Choroid plexus epithelial cell (primary cell): ENCODE data around the gene PMEL.
A peak's percentile ranks its signal among the peaks of the same experiment; 100 is the strongest.

Experiments
- DNase-seq: peaks from one replicate; pipeline ENCODE4 v3.0.0-alpha.2; 2010; ENCODE audit warnings: low read depth
- H3K4me3 ChIP-seq: 2 replicates; pipeline ENCODE4 v1.5.1; 2011; ENCODE audit warnings: low read depth, mild to moderate bottlenecking, control low read depth, low read length, moderate library complexity
- TF ChIP-seq, protein P1 (sequence below): conservative IDR thresholded peaks from 2 replicates; pipeline ENCODE4 v1.5.1; 2011; ENCODE audit warnings: low read depth, mild to moderate bottlenecking, control low read depth, inconsistent platforms, low read length, moderate library complexity

PMEL gene

DNA sequence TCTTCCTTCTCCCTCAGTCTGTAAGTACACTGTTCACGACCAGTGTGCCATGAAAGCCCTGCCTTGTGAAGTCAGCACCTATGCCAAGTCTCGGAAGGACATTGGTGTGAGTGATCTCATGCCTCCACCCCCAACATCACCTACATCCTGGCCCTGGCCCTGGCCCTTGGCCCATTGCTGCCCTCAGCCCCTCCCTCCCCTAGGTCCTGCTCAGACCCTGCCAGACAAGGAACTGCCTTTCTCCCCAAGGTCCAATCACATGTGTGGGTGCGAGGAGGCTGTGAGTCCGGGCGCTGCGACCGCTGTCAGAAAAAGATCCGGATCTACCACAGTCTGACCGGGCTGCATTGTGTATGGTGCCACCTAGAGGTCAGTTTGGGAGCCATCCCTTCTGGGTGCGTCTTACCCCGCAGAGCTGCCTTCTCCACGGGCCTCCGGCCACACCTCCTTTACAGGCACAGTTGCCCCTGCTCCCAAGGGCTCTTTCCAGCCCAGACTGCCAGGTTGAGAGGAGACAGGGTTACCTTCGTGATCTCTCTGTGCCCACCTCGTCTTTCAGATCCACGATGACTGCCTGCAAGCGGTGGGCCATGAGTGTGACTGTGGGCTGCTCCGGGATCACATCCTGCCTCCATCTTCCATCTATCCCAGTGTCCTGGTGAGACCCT is 25.6 kb downstream of the PMEL start:
- DNase-seq = peak; percentile 91
- peak overlapping the region; percentile 28 for H3K4me3 ChIP-seq
- TF ChIP-seq, protein P1, sequence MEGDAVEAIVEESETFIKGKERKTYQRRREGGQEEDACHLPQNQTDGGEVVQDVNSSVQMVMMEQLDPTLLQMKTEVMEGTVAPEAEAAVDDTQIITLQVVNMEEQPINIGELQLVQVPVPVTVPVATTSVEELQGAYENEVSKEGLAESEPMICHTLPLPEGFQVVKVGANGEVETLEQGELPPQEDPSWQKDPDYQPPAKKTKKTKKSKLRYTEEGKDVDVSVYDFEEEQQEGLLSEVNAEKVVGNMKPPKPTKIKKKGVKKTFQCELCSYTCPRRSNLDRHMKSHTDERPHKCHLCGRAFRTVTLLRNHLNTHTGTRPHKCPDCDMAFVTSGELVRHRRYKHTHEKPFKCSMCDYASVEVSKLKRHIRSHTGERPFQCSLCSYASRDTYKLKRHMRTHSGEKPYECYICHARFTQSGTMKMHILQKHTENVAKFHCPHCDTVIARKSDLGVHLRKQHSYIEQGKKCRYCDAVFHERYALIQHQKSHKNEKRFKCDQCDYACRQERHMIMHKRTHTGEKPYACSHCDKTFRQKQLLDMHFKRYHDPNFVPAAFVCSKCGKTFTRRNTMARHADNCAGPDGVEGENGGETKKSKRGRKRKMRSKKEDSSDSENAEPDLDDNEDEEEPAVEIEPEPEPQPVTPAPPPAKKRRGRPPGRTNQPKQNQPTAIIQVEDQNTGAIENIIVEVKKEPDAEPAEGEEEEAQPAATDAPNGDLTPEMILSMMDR = peak; percentile 93

DNA sequence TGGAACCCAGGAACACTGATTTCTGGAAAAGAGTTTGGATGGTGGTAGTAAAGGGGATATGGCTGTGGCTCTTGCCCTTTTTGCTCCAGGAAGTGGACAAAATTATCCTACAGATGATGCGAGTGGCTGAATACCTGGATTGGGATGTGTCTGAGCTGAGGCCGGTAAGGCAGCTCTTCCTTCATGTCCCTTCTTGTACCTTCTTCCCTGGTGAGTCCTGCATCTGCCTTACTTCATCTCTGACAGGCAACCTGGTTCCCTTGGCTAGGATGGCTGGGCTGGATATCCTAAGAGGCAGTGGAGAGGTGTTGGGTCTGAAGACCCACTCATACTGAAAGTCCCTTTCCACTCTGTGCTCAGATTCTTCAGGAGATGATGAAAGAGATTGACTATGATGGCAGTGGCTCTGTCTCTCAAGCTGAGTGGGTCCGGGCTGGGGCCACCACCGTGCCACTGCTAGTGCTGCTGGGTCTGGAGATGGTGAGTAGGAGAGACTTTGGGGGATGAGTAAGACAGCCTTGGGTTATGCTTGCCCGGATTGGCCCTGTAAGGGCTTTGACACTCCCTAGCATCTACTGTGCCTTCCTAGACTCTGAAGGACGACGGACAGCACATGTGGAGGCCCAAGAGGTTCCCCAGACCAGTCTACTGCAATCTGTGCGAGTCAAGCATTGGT is 26.9 kb downstream of the PMEL start:
- TF ChIP-seq, protein P1 = no peak
- no peak overlapping the region for H3K4me3 ChIP-seq
- DNase-seq = no peak

DNA sequence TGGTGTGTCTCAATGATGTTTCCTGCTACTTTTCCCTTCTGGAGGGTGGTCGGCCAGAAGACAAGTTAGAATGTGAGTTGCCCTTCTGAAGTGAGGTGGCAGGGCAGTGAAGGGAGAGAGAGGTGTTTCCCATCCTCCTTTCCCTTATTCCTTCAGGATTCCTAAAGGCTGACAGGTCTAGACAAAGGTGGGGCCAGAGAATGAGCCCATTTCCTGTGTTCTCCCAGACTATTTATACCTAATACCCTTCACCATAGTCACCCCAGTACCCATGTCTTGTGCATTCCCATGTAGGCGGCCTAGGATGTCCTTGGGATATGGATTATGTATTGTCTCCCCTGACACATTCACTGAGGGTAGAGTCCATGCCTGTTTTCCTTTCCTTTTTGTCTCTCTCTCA is 27.9 kb downstream of the PMEL start:
- H3K4me3 ChIP-seq = no peak overlapping the region
- TF ChIP-seq, protein P1 = no peak
- DNase-seq = no peak

DNA sequence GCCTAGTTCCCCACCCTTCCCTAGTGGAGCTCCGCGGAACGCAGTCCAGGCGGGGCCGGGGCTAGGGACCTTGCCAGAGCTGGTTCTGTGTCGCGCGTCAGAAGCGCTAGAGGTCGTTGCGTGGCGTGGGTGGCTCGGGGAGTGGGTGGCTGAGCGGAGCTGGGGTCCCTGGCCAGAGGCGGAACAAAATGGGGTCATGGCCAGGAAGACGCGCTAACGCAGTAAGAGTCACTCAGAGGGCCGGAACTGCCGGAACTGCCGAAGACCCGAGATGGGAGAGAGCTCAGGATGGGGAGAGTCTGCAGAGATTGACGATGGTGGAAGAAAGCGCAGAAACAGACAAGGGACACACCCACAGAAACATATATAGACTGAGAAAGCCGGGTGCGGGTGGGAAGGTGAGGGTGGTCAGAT is 30.1 kb downstream of the PMEL start:
- DNase-seq = peak; percentile 11
- TF ChIP-seq, protein P1 = peak; percentile 16
- H3K4me3 ChIP-seq = peak overlapping the region; percentile 56

DNA sequence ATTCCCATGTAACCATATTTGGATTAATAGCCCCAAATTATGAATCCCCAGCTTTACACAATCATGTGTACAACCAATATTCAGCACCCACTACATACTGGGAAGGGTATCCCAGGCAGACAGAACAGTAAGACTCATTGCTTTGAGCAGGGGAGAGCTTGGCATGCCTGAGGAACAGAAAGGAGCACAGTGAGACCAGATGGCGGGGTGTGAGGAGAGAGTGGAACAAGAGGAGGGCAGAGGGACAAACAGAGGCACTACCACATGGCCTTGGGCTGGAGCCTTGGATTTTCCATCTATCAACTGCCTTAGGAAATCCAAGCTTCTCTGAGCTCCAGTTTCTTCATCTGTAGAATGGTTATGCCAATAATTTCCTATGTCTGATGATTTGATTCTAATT is 31.1 kb downstream of the PMEL start:
- no peak overlapping the region for H3K4me3 ChIP-seq
- DNase-seq = no peak
- TF ChIP-seq, protein P1 = no peak

DNA sequence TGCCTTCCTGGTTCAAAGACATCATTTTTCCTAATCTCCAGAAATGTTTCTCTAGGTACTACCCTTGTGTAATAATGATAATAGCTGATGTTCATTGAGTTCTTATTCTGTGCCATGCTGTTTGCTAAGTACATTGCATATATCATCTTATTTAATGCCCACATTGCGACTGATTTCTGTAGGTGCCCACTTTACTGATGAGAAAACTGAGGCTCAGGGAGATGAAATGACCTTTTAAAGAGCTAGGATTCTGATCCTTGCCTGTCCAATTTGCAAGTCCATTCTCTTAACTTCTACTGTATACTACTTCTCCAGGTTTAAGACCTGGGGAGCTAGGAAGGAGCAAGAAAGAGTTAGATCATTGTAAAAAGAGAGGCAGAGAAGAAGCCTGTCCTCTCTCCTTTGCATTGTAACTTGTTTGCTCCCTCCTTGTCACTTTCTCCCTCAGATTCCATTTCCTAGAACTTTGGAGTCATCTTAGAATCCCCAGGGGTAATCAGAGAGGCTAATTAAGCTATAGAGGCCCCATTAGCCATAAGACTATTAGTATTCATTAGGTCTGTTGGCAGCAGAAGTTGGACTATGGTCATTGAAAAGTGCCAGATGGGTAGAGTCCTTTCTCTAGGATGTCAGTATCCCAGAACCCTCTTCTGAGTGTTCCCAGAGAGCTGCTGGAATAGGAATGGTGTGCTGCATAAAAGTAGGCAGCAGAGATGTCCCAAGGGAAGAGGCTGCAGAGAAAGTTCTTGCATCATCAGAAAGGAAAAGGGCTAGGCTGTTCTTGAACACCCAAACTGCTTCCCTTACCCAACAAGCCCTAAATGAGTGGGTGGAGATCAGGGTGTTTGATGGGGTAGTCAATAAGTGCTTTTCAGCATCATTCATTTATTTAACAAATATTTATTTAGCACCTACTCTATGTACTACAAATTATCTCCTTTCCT is 31.8 kb downstream of the PMEL start:
- DNase-seq = peak; percentile 4
- H3K4me3 ChIP-seq = no peak overlapping the region
- TF ChIP-seq, protein P1 = no peak
